NCI-H446 treated with DMSO at 0.1 percent for 48 hours (cell line): ENCODE data around the gene LPP.

ENCODE experiments used
- DNase-seq: peaks from one replicate; lab custom pipeline; 2025; lab: John Stamatoyannopoulos, UW

LPP gene

GRCh38 chr3:188473591-188474288 lies 319.8 kb downstream of the LPP start:
- no peak for DNase-seq

- no peak for DNase-seq
These were observed 323.0 kb downstream of the LPP start for GRCh38 chr3:188476935-188477334.

- no peak for DNase-seq
These were observed 326.1 kb downstream of the LPP start for GRCh38 chr3:188480011-188480410.

- DNase-seq, result no peak
These were observed 329.0 kb downstream of the LPP start for GRCh38 chr3:188482929-188483328.

GRCh38 chr3:188486126-188486525 lies 332.2 kb downstream of the LPP start:
- DNase-seq, result no peak

GRCh38 chr3:188486952-188487351 lies 333.0 kb downstream of the LPP start:
- DNase-seq, result no peak

- DNase-seq, result no peak
These were observed 333.7 kb downstream of the LPP start for GRCh38 chr3:188487652-188488051.

- no peak for DNase-seq
These were observed 334.8 kb downstream of the LPP start for GRCh38 chr3:188488801-188489200.

- DNase-seq, result no peak
These were observed 335.9 kb downstream of the LPP start for GRCh38 chr3:188489639-188490405.

GRCh38 chr3:188490416-188490815 lies 336.5 kb downstream of the LPP start:
- DNase-seq, result no peak

GRCh38 chr3:188491276-188491687 lies 337.3 kb downstream of the LPP start:
- no peak for DNase-seq

GRCh38 chr3:188496390-188496789 lies 342.4 kb downstream of the LPP start:
- DNase-seq, result no peak

GRCh38 chr3:188497021-188497420 lies 343.1 kb downstream of the LPP start:
- DNase-seq, result no peak

- DNase-seq, result no peak
These were observed 349.7 kb downstream of the LPP start for GRCh38 chr3:188503647-188504046.

GRCh38 chr3:188505151-188505550 lies 351.2 kb downstream of the LPP start:
- no peak for DNase-seq

- no peak for DNase-seq
These were observed 352.0 kb downstream of the LPP start for GRCh38 chr3:188505911-188506310.

- DNase-seq, result no peak
These were observed 352.5 kb downstream of the LPP start for GRCh38 chr3:188506446-188506845.

- DNase-seq, result no peak
These were observed 353.3 kb downstream of the LPP start for GRCh38 chr3:188507244-188507720.

- DNase-seq, result no peak
These were observed 354.5 kb downstream of the LPP start for GRCh38 chr3:188508454-188508853.

GRCh38 chr3:188509316-188509715 lies 355.4 kb downstream of the LPP start:
- no peak for DNase-seq

- no peak for DNase-seq
These were observed 356.4 kb downstream of the LPP start for GRCh38 chr3:188510366-188510765.

- no peak for DNase-seq
These were observed 359.8 kb downstream of the LPP start for GRCh38 chr3:188513662-188514328.

- DNase-seq, result no peak
These were observed 362.6 kb downstream of the LPP start for GRCh38 chr3:188516515-188516914.
